ENCODE measurements around the gene ZNF500. TPM values are rescaled to one million over a fixed set of nuclear protein-coding genes. Genes with fewer than 3 reads are reported as not detected.
A peak's percentile ranks its signal among the peaks of the same experiment; 100 is the strongest.

The ZNF500 gene
- total RNA-seq (2022) (23.6 and 25.6 TPM in 2 replicates), Bru-seq, nascent RNA (percentile 67 among the genes with signal in this experiment), BruChase-seq, experiment 1, labeled RNA remaining after a 6-hour chase (percentile 77 among the genes with signal in this experiment), BruChase-seq, experiment 2, labeled RNA remaining after a 2-hour chase (percentile 76 among the genes with signal in this experiment)
- long read RNA-seq, full-length matches to known transcripts, result 2 of 4 reads
- long read RNA-seq, partial matches to known transcripts, result 0 of 4 reads
- long read RNA-seq, other reads (novel, unspliced or antisense), result 2 of 4 reads

DNA sequence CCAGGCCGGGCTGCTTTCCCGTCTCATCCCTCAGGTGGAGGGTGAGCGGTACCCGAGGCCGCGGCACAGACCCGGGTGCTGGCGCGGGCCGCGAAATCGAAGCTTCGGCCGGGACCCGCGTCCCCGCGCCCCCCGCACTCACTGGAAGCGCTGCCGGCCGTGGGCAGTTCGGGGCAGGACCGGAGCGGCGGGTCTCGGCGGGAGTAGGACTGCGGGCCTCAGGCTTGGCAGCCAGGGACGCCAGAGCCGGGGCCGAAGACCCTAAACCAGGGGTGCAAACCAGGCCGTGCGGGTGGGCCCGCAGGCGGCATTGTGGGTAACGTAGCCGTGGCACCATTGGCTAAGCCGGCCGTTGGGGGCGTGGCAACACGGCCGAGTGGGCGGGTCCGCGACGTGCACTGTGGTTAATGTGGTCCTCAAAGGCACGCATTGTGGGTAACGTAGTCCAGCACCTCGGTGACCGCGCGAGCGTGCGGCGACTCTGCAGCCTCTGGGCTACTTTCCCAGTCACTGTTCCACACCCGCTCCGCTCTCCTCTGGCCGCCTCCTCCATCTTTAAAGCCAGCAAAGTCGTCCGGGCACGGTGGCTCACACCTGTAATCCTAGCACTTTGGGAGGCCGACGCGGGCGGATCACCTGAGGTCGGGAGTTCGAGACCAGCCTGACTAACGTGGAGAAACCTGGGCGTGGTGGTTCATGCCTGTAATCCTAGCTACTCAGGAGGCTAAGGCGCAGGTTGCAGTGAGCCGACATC lies at the start of gene ZNF500:
Gene ZNF500 (minus strand): TSS at position 288 of the 754 bp plus-strand sequence. CDS start 1,184 bp downstream, outside the sequence.
- intact Hi-C loops (cut with micrococcal nuclease; ENCODE audit: unreplicated experiment), result no loop called here
- peaks cover 59% of the 10 kb centered on the region for H3K36me3 Mint-ChIP-seq (ENCODE audit: insufficient read depth, unreplicated experiment)
- no peaks in the 10 kb centered on the region for H3K9me3 Mint-ChIP-seq (ENCODE audit: low read depth, unreplicated experiment)
- H3K27ac Mint-ChIP-seq (ENCODE audit: unreplicated experiment), result peak within 1 kb of the TSS; percentile 91
- H3K27me3 Mint-ChIP-seq (ENCODE audit: unreplicated experiment), result no peaks in the 10 kb centered on the region
- TF ChIP-seq, protein P1, sequence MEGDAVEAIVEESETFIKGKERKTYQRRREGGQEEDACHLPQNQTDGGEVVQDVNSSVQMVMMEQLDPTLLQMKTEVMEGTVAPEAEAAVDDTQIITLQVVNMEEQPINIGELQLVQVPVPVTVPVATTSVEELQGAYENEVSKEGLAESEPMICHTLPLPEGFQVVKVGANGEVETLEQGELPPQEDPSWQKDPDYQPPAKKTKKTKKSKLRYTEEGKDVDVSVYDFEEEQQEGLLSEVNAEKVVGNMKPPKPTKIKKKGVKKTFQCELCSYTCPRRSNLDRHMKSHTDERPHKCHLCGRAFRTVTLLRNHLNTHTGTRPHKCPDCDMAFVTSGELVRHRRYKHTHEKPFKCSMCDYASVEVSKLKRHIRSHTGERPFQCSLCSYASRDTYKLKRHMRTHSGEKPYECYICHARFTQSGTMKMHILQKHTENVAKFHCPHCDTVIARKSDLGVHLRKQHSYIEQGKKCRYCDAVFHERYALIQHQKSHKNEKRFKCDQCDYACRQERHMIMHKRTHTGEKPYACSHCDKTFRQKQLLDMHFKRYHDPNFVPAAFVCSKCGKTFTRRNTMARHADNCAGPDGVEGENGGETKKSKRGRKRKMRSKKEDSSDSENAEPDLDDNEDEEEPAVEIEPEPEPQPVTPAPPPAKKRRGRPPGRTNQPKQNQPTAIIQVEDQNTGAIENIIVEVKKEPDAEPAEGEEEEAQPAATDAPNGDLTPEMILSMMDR (IDR thresholded peaks at IDR 0.05; ENCODE audit: unreplicated experiment), result no peak
- peaks cover 30% of the 10 kb centered on the region for H3K4me1 Mint-ChIP-seq (ENCODE audit: low read depth, unreplicated experiment)
- H3K4me3 Mint-ChIP-seq (ENCODE audit: low read depth, unreplicated experiment), result peak within 1 kb of the TSS; percentile 87
- BruUV-seq (replicated peaks), result no TSS peak
- CTCF ChIA-PET, result interaction anchor here (1.1 to 1.2 kb wide), 2 partner anchors 29 to 33 kb away, joined by 3 to 4 read pairs; partner anchors contain the start of genes ANKS3 and DNAAF8
- peak; percentile 100 for DNase-seq

DNA sequence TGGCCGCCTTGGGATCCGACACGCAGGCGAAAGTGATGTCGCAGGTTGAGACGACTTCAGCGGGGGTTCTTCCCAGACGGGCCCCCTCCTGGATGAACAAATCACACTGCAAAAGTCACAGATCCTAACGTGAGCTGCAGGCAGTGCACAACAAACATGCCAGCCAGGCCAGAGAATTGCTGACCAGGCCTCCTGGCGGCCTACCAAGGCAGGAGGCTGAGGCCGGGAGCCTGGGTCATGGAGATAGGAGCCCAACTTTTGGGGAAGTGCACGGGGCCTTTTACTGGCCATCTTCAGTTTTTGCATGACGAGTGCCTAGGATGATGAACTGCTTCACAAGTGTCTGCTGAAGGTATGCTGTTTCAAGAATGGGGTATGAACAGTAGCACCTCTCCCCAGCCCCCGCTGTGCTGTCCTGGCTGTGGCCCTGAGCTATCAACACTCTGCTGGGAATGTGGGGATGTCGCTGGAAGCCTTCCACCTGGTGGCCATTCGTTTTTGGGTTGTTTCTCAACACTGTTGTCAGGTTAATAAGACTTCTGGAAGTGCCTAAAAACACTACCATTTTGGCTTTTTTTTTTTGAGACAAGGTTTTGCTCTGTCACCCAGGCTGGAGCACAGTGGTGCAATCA lies 47.7 kb upstream of the ZNF500 start:
- H3K27ac Mint-ChIP-seq (ENCODE audit: unreplicated experiment), result no peak overlapping the region
- CTCF ChIA-PET, result no interaction called here
- intact Hi-C loops (cut with micrococcal nuclease; ENCODE audit: unreplicated experiment), result no loop called here
- no TSS peak for BruUV-seq (replicated peaks)
- H3K9me3 Mint-ChIP-seq (ENCODE audit: low read depth, unreplicated experiment), result no peaks in the 10 kb centered on the region
- no peaks in the 10 kb centered on the region for H3K4me1 Mint-ChIP-seq (ENCODE audit: low read depth, unreplicated experiment)
- no peak overlapping the region for H3K4me3 Mint-ChIP-seq (ENCODE audit: low read depth, unreplicated experiment)
- TF ChIP-seq, protein P1 (IDR thresholded peaks at IDR 0.05; ENCODE audit: unreplicated experiment), result no peak
- H3K36me3 Mint-ChIP-seq (ENCODE audit: insufficient read depth, unreplicated experiment), result peaks cover 92% of the 10 kb centered on the region
- no peak for DNase-seq
- no peaks in the 10 kb centered on the region for H3K27me3 Mint-ChIP-seq (ENCODE audit: unreplicated experiment)

- no peak for DNase-seq
- intact Hi-C loops (cut with micrococcal nuclease; ENCODE audit: unreplicated experiment), result no loop called here
- no peak overlapping the region for H3K4me3 Mint-ChIP-seq (ENCODE audit: low read depth, unreplicated experiment)
- TF ChIP-seq, protein P1 (IDR thresholded peaks at IDR 0.05; ENCODE audit: unreplicated experiment), result no peak
- no peaks in the 10 kb centered on the region for H3K4me1 Mint-ChIP-seq (ENCODE audit: low read depth, unreplicated experiment)
- H3K27me3 Mint-ChIP-seq (ENCODE audit: unreplicated experiment), result no peaks in the 10 kb centered on the region
- BruUV-seq (replicated peaks), result no TSS peak
- CTCF ChIA-PET, result no interaction called here
- H3K9me3 Mint-ChIP-seq (ENCODE audit: low read depth, unreplicated experiment), result no peaks in the 10 kb centered on the region
- H3K36me3 Mint-ChIP-seq (ENCODE audit: insufficient read depth, unreplicated experiment), result peaks cover 98% of the 10 kb centered on the region
- H3K27ac Mint-ChIP-seq (ENCODE audit: unreplicated experiment), result no peak overlapping the region
These were observed 47.1 kb upstream of the ZNF500 start for GRCh38 chr16:4814046-4814445.

GRCh38 chr16:4813251-4814003 lies 46.5 kb upstream of the ZNF500 start:
- no peaks in the 10 kb centered on the region for H3K27me3 Mint-ChIP-seq (ENCODE audit: unreplicated experiment)
- no peak overlapping the region for H3K4me3 Mint-ChIP-seq (ENCODE audit: low read depth, unreplicated experiment)
- no peak overlapping the region for H3K27ac Mint-ChIP-seq (ENCODE audit: unreplicated experiment)
- intact Hi-C loops (cut with micrococcal nuclease; ENCODE audit: unreplicated experiment), result no loop called here
- no peaks in the 10 kb centered on the region for H3K4me1 Mint-ChIP-seq (ENCODE audit: low read depth, unreplicated experiment)
- H3K36me3 Mint-ChIP-seq (ENCODE audit: insufficient read depth, unreplicated experiment), result peaks cover 97% of the 10 kb centered on the region
- CTCF ChIA-PET, result interaction anchor here (0.6 kb wide), 1 partner anchor 146 kb away, joined by 3 read pairs; no protein-coding TSS in a partner anchor
- TF ChIP-seq, protein P1 (IDR thresholded peaks at IDR 0.05; ENCODE audit: unreplicated experiment), result no peak
- no peak for DNase-seq
- H3K9me3 Mint-ChIP-seq (ENCODE audit: low read depth, unreplicated experiment), result no peaks in the 10 kb centered on the region
- BruUV-seq (replicated peaks), result no TSS peak
